Left lung (tissue), 10 donors: Measurements from ENCODE around the gene PCSK6. TPM values are rescaled to one million over a fixed set of nuclear protein-coding genes. Genes with fewer than 3 reads are reported as not detected.
A peak's percentile ranks its signal among the peaks of the same experiment; 100 is the strongest.

Source experiments
- ATAC-seq: fragments of 200-7000 bp; cut with Tn5 transposase; one replicate; pipeline ENCODE4 v1.9.1; 2020; ENCODE audit warnings: moderate library complexity
- DNase-seq, 4 donors: peaks; one replicate each; pipeline ENCODE4 v3.0.0-alpha.2; 2013 to 2020
- H3K27ac ChIP-seq, 2 donors: fragments of 200-600 bp; sonication (generic) in 1 of 2; one replicate each; pipeline versions ENCODE4 v1.5.0 to v1.8.0; 2020 to 2021
- H3K27me3 ChIP-seq, 2 donors: fragments of 200-600 bp; sonication (generic) in 1 of 2; one replicate each; pipeline versions ENCODE4 v1.5.0 to v1.8.0; 2020 to 2021
- H3K36me3 ChIP-seq, 2 donors: fragments of 200-600 bp; sonication (generic) in 1 of 2; one replicate each; pipeline versions ENCODE4 v1.5.0 to v1.8.0; 2020 to 2021
- H3K4me1 ChIP-seq, 2 donors: fragments of 200-600 bp; one replicate each; pipeline ENCODE4 v1.8.0; 2021
- H3K4me3 ChIP-seq, 2 donors: fragments of 200-600 bp; sonication (generic) in 1 of 2; one replicate each; pipeline versions ENCODE4 v1.5.0 to v1.8.0; 2020 to 2021; ENCODE audit warnings: mild to moderate bottlenecking in 1 of 2
- H3K9me3 ChIP-seq, 2 donors: fragments of 200-600 bp; sonication (generic) in 1 of 2; one replicate each; pipeline versions ENCODE4 v1.5.0 to v1.8.0; 2020 to 2021
- CTCF ChIP-seq, 2 donors: fragments of 200-600 bp; sonication (generic) in 1 of 2; IDR thresholded peaks; one replicate each; pipeline versions ENCODE4 v1.5.0 to v1.8.0; 2021; ENCODE audit warnings: antibody characterized with exemption in 2 of 2
- intact Hi-C, 2 donors: fragments of 100-400 bp; cut with DNase I; formaldehyde crosslinking; loops; one replicate each; pipeline versions ENCODE4 v1.11.2 to v1.14.2; 2022
- polyA plus RNA-seq, 6 donors: library from polyadenylated mRNA; unstranded; fragments of 120-200 nt; gene quantifications; one replicate each; pipeline ENCODE4 v1.2.1, GENCODE V29; 2013; ENCODE audit not compliant: insufficient read length in 6 of 6
- total RNA-seq, 2 donors: library from RNA; stranded (reverse); fragmentation: NEBNext Ultra II Directional; extraction: Animal tissue kit (Norgen Biotek cat#: 25700); gene quantifications; one replicate each; pipeline ENCODE4 v1.2.1, GENCODE V29; 2021
- donor health status: DM: no; HTN: yes; CAD: no.
- donor health status: DM: no; HTN: no; CAD: no.

PCSK6 gene
- total and polyA plus RNA-seq, 8 donors: 7.7 to 25.7 (median 22.8) TPM

GRCh38 chr15:101439285-101439919, 50.1 kb downstream of the PCSK6 start:
- no peaks in the 10 kb centered on the region for H3K36me3 ChIP-seq
- H3K9me3 ChIP-seq: no peaks in the 10 kb centered on the region
- H3K4me1 ChIP-seq: peaks cover 5 to 6% of the 10 kb centered on the region in 2 donors
- intact Hi-C loops: no loop called here
- TF ChIP-seq CTCF (IDR thresholded peaks at IDR 0.05): no peak
- no peak overlapping the region for H3K27ac ChIP-seq
- peaks cover 0 to 5% of the 10 kb centered on the region in 2 donors for H3K27me3 ChIP-seq
- DNase-seq: peak in 1 of 4 donors; percentile 43
- ATAC-seq: peak; percentile 45
- no peak overlapping the region for H3K4me3 ChIP-seq

- Histone ChIP-seq H3K4me3 (no peak overlapping the region), H3K4me1 (peaks cover 5 to 6% of the 10 kb centered on the region in 2 donors), H3K27me3 (peaks cover 0 to 5% of the 10 kb centered on the region in 2 donors), H3K27ac (no peak overlapping the region), H3K9me3 (no peaks in the 10 kb centered on the region), H3K36me3 (no peaks in the 10 kb centered on the region)
- no peak for TF ChIP-seq CTCF (IDR thresholded peaks at IDR 0.05)
- no peak for ATAC-seq
- DNase-seq: no peak
- intact Hi-C loops: no loop called here
Measured at GRCh38 chr15:101438482-101439284, 50.8 kb downstream of the PCSK6 start.

- no peaks in the 10 kb centered on the region for H3K9me3 ChIP-seq
- ATAC-seq: no peak
- H3K27ac ChIP-seq: no peak overlapping the region
- no peak overlapping the region for H3K4me3 ChIP-seq
- peaks cover 5 to 6% of the 10 kb centered on the region in 2 donors for H3K4me1 ChIP-seq
- no peak for DNase-seq
- TF ChIP-seq CTCF (IDR thresholded peaks at IDR 0.05): no peak
- intact Hi-C loops: no loop called here
- H3K27me3 ChIP-seq: peaks cover 0 to 5% of the 10 kb centered on the region in 2 donors
- H3K36me3 ChIP-seq: no peaks in the 10 kb centered on the region
Measured at GRCh38 chr15:101437618-101438481, 51.7 kb downstream of the PCSK6 start.

GRCh38 chr15:101437209-101437608, 52.3 kb downstream of the PCSK6 start:
- no peak overlapping the region for H3K4me3 ChIP-seq
- no peak for TF ChIP-seq CTCF (IDR thresholded peaks at IDR 0.05)
- DNase-seq (no peak), ATAC-seq (no peak)
- no peaks in the 10 kb centered on the region for H3K36me3 ChIP-seq
- H3K4me1 ChIP-seq: peaks cover 5 to 6% of the 10 kb centered on the region in 2 donors
- H3K27me3 ChIP-seq: peaks cover 0 to 5% of the 10 kb centered on the region in 2 donors
- H3K9me3 ChIP-seq: no peaks in the 10 kb centered on the region
- intact Hi-C loops: no loop called here
- H3K27ac ChIP-seq: no peak overlapping the region
